ENCODE measurements around the gene FAM240B.

Gene FAM240B

DNA sequence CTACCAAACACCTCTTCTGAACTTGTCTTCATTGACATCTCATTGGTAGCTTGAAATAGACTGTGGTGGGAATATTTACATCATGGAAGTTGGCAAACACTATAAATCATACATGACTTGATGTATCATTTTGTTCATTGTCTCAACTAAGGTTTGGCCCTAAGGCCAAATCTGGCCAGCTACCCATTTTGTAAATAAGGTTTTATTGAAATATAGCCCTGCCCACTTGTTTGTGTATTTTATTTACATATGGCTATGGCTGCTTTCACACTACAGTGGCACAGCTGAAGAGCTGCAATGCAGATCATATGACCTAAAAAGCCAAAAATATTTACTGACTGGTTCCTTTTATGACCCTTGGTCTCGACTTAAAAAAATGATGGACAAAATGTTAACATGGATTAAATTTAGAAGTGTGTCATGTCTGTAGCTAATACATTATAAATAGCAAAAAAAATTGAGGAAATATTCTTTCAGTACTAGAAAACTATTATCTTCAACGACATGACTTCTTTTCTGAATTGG lies 22.1 kb downstream of the FAM240B start:
- DNase-seq, result no peak

DNA sequence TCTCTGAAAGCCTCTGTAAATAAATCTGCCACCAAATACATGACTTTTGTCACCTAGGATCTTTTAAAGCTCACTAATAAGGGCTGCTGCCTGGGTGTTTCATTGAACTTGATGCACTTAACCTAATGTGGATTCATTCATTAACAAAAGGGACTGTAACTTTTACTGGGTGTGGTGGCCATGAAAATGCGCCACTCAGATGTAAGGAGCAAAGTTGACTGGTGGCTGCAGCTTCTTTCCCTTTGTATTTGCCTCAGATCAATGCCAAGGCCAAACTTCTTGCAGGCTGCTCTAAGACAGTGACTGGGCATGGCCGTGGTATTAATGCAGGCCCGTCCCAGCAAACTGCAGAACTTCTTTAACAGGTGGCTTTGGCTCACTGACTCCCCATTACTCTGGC lies 22.9 kb downstream of the FAM240B start:
- no peak for DNase-seq

DNA sequence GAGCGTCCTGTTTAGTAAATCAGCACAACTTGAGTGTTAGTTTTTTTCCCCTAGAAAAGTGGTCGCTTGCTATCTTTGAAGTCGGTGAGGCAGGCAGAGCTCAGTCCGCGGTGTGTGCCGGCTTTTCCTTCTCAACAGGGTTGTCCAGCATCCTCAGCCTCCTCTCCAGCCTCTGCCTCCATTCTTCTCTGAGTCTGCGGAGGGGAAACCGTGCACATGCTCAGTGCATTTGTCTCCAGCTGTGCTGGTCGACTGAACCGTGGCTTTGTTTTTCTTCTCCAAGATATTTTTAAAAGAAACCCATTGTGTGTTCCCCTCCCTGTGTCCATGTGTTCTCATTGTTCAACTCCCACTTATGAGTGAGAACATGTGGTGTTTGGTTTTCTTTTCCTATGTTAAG lies 25.3 kb downstream of the FAM240B start:
- no peak for DNase-seq

DNA sequence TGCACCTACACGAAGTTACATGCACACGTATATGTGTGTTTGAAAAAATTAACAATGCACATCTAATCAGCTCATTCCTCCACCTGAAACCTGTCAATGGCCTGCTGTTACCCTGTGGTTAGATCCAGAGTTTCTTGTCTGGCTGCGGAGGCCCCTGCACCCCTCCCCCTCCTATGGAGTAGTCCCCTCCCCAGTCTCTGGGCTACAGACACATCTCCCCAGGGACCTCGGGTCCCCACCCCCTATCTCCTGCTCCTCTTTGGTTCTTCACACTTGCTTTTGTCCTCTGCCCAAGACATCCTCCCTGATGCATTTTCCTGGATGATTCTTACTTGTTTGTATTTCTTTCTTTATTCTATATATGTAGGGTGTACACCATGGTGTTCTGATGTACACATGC lies 27.2 kb downstream of the FAM240B start:
- DNase-seq, result no peak

- no peak for DNase-seq
Observed at GRCh38 chr9:38690574-38690973, 29.4 kb downstream of the FAM240B start.

- no peak for DNase-seq
Observed at GRCh38 chr9:38689678-38690077, 30.3 kb downstream of the FAM240B start.

- no peak for DNase-seq
Observed at GRCh38 chr9:38687992-38688391, 31.9 kb downstream of the FAM240B start.

- peak; percentile 18 for DNase-seq
Observed at GRCh38 chr9:38687389-38687842, 32.5 kb downstream of the FAM240B start.

GRCh38 chr9:38686933-38687332 lies 33.0 kb downstream of the FAM240B start:
- DNase-seq, result no peak

DNA sequence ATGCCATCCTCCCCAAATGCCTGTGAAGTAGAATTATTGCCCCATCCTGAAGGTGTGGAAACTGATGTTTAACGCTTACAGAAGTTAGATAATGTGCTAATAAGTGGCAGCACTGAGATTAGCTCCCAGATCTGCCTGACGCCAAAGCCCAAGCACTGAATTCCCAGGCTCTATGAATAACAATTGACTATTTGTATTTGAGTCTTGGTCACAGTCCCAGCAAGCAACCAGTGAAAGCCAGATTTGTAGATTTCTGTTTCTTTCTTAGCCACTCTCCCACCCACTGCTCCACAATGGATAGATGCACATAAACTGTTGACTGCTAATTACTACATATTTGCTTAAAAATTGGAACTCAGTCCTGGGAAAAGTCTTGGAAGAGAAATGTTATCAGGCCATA lies 34.4 kb downstream of the FAM240B start:
- DNase-seq, result no peak

GRCh38 chr9:38683336-38683735 lies 36.6 kb downstream of the FAM240B start:
- no peak for DNase-seq

- DNase-seq, result no peak
Observed at GRCh38 chr9:38682713-38683112, 37.2 kb downstream of the FAM240B start.

GRCh38 chr9:38681747-38682227 lies 38.1 kb downstream of the FAM240B start:
- DNase-seq, result no peak

DNA sequence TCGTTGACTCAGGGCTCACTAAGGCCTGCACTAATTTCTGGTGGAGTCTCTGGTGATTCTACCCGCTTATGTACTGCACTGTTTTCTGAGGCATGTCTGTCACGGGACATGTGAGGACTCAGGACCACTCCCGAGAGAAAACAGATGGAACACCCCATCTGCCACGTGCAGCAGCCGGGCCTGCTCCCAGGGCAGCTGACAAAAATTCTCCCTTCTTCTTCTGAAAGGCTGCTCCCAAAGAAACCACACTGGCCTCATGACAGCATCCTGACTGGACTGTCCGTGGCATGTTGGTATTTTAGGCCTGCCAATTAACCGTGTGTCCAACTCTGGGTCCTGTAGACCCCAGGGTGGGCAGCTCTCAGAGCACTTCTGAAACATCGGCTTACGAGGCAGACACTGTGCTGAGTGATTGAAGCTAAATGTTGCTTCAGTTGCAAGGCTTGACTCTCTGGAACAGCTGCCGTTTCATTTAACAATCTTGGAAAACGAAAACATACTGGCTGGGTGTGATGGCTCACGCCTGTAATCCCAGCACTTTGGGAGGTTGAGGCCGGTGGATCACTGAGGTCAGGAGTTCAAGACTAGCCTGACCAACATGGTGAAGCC lies 39.0 kb downstream of the FAM240B start:
- no peak for DNase-seq

DNA sequence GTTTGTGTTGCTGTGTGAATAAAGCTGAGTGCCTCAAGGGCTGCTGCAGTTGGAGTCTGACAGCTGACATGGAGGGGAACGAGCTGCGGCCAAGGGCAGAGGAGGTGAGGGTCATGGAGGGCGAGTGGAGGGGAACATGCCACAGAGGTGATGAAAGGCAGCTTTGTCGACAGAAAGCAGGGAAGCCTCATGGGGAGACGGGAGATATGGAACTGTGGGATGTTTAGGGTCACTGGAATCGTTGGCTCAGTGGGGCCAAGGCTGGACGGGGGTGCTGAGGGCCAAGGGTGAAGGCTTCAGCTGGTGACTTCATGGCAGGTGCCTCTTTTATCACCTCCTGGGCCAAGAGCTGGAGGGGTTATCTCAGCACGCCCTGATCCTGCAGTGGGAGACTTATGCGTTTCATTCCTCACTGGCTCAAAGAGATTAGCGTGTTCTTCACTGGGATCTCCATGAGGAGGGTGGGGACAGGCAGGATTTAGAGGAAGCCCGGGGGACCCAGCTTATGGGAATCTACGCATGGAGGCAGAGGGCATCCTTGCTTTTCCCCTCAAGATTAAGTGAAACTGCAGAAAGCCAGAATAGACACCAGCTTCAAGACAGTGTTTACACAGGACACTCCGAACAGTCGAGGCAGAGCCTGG lies 42.2 kb downstream of the FAM240B start:
- DNase-seq, result no peak

- DNase-seq, result no peak
Observed at GRCh38 chr9:38675831-38676230, 44.1 kb downstream of the FAM240B start.

GRCh38 chr9:38675211-38675610 lies 44.7 kb downstream of the FAM240B start:
- no peak for DNase-seq

DNA sequence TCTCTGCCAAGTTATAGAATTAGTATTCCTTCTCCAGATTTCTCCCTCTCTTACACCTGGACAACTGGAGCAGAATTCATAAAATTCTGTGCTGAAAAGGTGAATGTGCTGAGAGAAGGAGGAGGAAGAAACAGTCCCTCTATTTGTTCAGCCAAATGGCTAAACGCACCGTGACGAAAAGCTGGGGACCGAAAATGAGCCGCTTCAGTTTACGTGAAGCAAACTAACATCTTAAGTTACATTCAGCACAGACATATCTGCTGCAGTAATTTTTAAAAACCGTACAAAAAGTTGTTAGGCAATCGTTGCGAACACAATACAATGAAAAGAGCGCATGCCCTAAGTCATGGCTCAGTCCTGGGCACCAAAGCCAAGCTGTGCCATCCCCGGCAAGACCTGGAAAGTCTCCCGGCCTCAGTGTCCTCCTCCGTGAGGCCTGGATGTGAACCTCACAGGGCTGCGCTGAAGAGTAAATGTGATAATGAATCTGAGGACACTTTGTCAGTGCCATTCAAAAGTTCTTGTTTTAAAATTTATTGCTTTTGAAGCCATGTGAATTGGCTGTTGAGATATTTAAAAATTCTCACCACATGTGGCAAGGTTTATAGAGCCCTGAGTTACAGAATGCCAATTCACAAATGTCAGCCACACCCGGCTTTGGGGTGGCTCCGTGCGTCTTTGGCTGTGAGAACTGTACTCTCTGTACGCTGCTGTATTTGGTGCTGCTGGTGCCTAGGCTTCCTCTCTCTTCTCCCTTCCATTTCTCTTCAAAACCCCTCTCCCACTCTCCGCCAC lies 46.3 kb downstream of the FAM240B start:
- no peak for DNase-seq

DNA sequence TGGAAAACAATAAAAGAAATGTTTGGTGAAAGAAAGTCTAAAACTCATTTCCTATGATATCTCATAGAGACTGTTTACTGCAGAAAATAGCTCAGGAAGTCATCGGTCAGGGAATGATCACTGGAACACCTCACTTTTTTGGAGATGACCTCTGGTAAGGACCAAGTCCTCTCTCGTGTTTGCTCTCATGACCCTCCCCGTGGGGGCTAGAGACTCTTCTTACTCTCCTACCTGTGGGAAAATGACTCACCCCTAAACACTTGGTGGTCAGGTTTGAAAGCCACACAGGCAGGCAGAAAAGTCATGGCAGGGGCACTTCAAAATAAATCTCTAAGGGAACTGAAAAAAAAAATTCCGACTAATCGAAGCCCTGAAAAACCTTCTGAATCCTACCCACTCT lies 48.2 kb downstream of the FAM240B start:
- DNase-seq, result no peak

GRCh38 chr9:38671372-38671731 lies 48.6 kb downstream of the FAM240B start:
- DNase-seq, result no peak

DNA sequence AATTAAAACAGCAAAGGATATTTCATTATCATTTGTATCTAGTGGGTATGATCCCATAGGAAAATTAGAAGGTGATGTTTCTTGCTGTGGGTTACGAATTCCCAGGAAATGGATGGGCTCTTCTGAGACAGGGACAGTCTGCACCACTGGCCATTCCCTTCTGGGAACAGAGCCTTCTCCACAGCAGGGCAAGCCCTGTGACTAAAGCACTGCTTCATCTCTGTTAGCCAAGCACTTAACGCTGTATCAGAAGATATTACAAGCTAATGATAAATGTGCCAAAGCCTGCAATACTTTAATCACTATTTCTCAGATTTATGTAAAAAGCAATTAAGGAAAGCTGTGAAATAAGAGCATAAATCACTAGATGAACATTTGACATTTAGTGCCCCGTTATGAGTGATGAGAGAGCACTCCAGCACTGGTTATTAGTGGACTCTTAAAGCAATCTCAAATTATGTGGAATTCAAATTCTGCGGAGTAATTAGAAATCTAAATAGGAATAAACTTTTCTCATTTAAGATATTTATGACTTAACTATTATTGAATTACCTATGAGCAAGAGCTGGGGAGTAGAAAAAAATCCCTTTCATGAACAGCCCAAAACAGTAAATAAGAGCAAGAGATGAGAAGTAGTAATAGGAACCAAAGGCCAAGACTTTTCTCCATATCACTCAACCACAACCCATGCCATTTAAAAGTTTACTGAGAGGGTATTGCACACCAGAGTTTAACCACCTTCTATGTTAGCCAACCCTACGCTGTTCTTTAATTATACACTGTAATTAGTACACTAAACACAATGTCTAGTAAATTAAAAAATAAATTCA lies 49.2 kb downstream of the FAM240B start:
- no peak for DNase-seq

GRCh38 chr9:38668791-38669466 lies 51.0 kb downstream of the FAM240B start:
- no peak for DNase-seq

All from stimulated activated CD4-positive, alpha-beta T cell treated with anti-CD3 and anti-CD28 coated beads, Interleukin-12 subunit alpha, Interleukin-12 subunit beta, amount 100 ng/mL, for 4 hours (primary cell).